Measurements from ENCODE around the gene SLC6A5.

SLC6A5 gene

DNA sequence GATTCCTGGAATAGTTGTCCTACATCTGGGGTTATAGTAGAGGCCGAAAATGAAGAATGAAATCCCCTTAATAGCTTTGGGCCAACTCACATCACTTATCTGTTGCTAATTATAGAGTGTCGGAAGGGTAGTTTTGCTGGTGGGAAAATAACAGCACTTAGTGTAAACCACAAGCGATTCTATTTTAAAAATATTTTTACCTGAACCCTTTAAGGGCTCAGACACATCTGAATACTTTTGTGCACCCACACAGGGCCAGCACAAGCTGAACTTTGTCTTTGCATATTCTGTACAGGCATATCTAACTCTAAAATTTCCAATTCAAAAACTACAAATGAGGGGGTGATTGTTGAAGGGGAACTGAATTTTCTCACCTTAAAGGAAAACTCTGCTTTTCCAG lies 27.6 kb downstream of the SLC6A5 start:
- no peak for DNase-seq

GRCh38 chr11:20627701-20628100 lies 28.3 kb downstream of the SLC6A5 start:
- DNase-seq = no peak

GRCh38 chr11:20631519-20632168 lies 32.2 kb downstream of the SLC6A5 start:
- DNase-seq = no peak

GRCh38 chr11:20632169-20632532 lies 32.7 kb downstream of the SLC6A5 start:
- no peak for DNase-seq

- DNase-seq = no peak
Measured at GRCh38 chr11:20634044-20634443, 34.6 kb downstream of the SLC6A5 start.

- DNase-seq = no peak
Measured at GRCh38 chr11:20634781-20635180, 35.4 kb downstream of the SLC6A5 start.

- DNase-seq = no peak
Measured at GRCh38 chr11:20638074-20638473, 38.7 kb downstream of the SLC6A5 start.

DNA sequence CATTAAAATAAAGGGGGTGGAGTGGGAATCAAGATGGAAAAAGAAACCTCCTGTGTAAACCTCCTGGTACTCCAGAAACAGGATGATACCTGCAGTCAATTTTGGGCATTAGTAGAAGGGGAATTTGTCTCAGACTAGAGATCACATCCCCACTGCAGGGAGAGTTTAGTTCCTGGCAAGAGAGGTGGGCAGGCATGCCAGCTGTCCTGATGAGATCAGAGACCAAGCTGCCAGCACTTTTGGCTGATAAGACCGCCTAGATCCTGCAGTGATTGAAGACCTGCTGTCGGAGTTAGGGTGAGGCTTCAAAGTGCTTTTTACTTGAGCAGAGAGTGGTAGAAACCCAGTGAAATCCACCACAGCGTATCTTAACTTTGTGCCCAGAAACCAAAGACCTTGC lies 40.3 kb downstream of the SLC6A5 start:
- DNase-seq = no peak

GRCh38 chr11:20640401-20640800 lies 41.0 kb downstream of the SLC6A5 start:
- DNase-seq = no peak

DNA sequence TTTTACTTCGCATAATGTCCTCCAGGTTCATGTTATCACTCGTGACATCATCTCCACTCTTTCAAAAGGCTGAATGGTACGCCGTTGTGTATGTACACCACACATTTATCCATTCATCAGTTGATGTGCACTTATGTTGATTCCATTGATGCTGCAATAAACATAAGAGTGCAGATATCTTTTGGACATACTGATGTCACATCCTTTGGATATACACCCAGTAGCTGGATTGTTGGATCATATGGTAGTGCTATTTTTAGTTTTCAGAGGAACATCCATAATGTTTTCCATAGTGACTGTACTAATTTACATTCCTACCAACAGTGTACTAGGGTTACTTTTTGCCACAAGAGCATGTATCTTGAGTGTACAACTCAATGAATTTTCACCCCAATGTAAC lies 45.0 kb downstream of the SLC6A5 start:
- no peak for DNase-seq

GRCh38 chr11:20647976-20648565 lies 48.7 kb downstream of the SLC6A5 start:
- DNase-seq = no peak

GRCh38 chr11:20652150-20652806 lies 52.9 kb downstream of the SLC6A5 start:
- DNase-seq = no peak

DNA sequence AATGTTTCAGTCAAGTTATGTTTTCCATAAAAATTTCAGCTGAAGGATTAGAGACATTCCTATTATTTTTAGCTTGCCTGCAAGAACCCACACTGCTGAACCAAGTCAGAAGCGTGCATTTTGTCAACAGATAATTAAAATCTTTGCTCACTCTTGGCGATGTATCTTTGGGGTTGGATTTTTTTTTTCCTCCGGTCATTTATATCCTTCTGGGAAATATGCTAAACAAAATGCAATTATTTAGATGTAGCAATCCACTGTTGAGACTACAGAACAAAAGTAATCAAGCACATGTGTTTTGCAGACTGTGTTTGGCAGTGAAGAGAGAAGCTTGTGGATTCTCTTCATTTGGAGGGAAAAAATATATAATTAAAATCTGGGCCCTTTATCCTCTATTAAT lies 54.6 kb downstream of the SLC6A5 start:
- no peak for DNase-seq

- DNase-seq = no peak
Measured at GRCh38 chr11:20656901-20657300, 57.5 kb downstream of the SLC6A5 start.

DNA sequence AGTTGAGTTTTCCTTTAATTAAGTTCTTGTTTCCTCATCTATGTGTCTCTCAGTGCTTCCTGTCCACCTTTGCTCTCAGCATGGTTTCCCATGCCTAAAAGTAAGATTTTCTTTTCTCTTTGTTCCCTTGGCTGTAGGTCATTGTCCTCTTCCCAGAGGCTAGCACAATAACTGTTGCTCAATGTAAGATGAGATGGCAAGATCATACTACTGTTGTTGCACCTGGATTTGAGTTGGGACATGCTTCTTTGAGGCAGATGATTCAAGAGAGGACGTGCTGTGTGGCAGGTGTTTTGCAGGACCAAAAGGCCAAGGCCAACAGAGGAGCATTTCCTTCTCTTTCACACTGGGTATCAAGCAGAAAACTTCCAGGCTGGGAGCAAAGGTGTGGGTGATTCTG lies 58.7 kb downstream of the SLC6A5 start:
- DNase-seq = no peak

GRCh38 chr11:20661445-20661844 lies 62.0 kb downstream of the SLC6A5 start:
- no peak for DNase-seq

DNA sequence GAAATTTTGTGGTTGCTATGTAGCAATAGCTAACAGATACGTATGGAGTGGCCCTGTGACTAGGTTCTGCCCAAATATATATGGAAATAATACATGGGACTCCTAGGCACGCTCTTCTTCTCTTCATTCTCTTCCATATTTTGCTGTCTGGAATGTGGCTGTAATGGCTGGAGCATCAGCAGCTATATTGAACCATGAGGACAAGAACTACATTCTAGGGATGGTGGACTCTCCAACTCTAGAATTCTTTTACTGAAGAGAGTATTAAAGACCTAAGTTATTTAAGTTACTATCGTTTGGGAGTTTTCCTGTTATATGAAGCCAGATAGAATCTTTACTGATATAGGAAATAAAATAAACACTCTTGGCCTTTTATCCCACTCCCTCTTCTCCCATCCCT lies 62.4 kb downstream of the SLC6A5 start:
- no peak for DNase-seq

DNA sequence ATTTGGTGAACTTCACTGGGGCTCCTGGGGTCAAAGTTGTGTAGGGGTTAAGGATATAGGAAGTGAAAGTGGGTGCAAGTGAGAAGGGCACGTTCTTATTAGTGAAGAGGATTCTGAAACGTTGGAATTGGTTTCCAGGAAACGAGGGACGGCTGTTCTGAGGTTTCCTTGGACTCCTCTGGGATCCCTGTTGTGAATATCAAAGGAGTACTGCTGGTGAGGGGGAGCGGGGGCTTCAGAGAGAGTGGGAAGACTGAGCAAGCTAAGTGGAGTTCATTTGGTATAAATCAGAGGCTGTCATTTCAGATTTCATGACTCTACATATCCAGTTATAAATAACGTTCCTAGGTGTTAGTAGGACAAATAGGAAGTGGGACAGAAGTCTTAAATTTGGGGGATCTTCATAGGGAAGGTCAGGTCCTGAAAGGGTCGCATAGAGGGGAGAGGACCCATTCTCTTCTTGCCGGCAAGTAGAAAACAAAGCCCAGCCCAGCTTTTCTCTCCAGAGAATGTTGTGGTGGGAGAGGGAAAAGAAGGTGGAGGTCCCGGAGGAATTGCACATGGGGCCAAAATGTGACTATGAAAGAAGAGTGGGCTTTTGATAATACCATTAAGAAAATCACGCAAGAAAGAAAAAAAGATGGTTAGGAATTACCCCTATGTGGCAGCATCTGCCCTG lies 68.9 kb downstream of the SLC6A5 start:
- no peak for DNase-seq

- DNase-seq = no peak
Measured at GRCh38 chr11:20668844-20669819, 69.7 kb downstream of the SLC6A5 start, which contains the start of gene NELL1. Gene NELL1 (plus strand): TSS chr11:20669586.

DNA sequence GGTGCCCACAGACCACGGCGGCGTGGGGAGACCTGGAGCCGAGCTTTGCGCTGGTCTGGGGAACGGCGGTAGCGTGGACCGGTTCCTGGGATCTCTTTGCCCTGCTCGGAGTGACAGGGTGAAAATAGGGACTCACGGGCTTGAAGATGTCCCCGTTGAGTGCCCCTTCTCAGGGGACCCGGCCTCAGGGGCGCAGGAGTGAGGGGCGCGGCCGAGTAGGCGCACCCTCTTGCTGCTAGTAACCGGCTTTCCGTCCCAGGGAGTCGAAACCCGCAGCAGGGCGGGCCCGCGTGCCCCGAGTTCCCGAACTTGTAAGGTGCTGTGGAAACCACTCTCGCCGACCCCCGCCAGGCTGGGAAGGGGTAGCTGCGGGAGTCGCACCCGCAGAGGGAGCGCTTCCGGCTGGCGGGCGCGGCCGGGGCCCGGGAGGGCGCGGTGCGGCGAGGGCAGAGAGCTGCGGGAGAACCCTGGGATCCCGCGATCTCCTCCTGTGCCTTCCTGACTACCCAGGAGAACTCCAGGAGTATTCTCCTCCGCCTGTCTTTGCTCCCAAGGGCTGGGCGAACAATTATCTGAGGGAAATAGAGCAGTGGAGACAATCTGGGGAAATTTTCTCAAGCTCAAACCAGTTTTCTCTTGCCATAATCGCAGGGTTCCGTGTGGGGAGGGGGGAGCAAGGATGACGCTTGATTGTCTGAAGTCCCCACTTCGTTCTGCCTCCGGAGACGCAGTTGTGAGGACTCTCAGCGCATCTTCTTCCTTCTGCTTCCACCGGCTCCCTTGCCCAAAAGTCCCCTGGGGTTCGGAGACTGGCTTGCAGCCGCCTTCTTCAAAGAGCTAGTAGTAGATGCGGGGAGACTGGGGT lies 70.6 kb downstream of the SLC6A5 start:
- DNase-seq = no peak

DNA sequence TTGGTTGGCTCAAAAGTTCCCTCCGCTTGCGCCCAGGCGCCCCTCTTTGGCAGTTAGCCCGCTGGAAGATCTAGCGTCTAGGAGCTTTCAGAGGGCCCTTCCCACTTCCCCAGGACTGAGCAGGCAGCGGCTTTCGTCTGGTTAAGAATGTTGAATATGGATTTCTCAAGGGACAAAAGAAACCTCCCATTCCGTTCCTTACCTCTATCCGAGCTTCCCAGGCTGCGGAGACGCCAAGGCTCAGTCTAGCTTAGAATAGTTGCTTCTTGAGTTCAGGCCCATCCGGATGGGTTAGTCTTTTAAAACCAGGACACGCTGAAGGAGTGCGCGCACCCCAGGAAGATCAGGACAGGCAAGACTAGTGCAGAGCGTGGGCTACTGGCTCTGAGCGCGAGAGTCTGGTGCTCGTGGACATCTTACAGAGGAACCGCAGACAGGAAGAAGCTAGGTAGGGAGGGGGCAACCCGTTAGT lies 71.6 kb downstream of the SLC6A5 start:
- no peak for DNase-seq

All from activated CD4-positive, CD25-positive, alpha-beta regulatory T cell treated with anti-CD3 and anti-CD28 coated beads, Interleukin-2, amount 50 U/mL, for 72 hours (primary cell).